Measurements from ENCODE around the gene SYNE3.

DNA sequence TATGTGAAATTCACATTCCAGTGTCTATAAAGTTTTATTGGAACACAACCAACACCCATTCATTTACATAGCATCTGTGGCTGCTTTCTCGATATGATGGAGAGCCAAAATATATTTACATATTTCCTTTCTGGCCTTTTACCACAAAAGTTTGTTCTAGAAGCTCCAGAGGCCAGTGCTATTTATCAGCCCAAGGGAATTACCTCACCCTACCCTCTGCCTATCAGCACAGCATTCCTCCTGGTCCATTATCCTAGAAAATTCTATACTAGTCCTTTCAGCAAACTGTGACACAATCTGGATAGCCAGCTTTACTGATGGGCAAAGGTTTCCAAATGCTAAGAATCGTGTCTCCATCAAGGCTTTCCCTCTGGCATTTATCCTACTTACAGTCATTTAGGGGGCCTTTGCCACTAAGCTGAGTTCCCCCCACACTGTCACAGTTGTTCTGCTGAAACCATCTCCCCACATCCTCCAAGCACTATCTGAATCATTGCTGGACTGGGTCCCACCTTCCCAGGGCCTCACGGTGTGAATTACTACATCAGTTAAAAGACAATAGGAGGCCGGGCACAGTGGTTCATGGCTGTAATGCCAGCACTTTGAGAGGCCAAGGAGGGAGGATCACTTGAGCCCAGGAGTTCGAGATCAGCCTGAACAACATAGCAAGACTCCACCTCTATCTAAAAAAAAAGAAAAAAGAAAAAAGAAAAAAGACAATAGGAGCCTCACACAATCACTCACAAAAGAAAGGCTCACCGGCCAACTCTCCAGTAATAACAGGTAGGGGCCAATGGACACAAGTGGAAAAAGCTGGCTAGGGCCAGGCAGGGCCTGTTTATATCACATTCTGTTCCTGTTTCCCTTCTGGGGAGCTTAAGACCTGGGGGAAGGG, 12.1 kb downstream of the SYNE3 start:
- TF ChIP-seq, protein P1, sequence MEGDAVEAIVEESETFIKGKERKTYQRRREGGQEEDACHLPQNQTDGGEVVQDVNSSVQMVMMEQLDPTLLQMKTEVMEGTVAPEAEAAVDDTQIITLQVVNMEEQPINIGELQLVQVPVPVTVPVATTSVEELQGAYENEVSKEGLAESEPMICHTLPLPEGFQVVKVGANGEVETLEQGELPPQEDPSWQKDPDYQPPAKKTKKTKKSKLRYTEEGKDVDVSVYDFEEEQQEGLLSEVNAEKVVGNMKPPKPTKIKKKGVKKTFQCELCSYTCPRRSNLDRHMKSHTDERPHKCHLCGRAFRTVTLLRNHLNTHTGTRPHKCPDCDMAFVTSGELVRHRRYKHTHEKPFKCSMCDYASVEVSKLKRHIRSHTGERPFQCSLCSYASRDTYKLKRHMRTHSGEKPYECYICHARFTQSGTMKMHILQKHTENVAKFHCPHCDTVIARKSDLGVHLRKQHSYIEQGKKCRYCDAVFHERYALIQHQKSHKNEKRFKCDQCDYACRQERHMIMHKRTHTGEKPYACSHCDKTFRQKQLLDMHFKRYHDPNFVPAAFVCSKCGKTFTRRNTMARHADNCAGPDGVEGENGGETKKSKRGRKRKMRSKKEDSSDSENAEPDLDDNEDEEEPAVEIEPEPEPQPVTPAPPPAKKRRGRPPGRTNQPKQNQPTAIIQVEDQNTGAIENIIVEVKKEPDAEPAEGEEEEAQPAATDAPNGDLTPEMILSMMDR (IDR thresholded peaks at IDR 0.05), result no peak
- TF ChIP-seq POLR2A (IDR thresholded peaks at IDR 0.05), result no peak
